ENCODE results near the gene MAD1L1.

MAD1L1 gene

DNA sequence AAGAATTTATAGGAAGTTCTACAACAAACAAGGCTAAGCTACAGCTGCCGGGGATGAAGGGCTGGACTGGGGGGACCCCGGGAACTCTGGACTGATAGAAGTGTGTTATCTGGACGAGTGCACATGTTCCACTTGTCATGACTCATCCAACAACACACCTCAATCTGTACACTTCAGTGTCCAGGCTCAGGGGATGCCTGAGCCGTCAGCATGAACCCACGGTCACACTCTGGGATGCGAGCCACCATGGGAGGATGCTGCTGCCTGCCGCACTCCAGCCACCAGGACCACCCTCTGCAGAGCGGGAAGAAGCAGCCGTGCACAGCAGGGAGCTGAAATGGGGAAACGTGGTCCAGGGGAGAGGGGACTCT is 67.5 kb downstream of the MAD1L1 start:
- TF ChIP-seq, protein P1, sequence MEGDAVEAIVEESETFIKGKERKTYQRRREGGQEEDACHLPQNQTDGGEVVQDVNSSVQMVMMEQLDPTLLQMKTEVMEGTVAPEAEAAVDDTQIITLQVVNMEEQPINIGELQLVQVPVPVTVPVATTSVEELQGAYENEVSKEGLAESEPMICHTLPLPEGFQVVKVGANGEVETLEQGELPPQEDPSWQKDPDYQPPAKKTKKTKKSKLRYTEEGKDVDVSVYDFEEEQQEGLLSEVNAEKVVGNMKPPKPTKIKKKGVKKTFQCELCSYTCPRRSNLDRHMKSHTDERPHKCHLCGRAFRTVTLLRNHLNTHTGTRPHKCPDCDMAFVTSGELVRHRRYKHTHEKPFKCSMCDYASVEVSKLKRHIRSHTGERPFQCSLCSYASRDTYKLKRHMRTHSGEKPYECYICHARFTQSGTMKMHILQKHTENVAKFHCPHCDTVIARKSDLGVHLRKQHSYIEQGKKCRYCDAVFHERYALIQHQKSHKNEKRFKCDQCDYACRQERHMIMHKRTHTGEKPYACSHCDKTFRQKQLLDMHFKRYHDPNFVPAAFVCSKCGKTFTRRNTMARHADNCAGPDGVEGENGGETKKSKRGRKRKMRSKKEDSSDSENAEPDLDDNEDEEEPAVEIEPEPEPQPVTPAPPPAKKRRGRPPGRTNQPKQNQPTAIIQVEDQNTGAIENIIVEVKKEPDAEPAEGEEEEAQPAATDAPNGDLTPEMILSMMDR (IDR thresholded peaks at IDR 0.05), result no peak

DNA sequence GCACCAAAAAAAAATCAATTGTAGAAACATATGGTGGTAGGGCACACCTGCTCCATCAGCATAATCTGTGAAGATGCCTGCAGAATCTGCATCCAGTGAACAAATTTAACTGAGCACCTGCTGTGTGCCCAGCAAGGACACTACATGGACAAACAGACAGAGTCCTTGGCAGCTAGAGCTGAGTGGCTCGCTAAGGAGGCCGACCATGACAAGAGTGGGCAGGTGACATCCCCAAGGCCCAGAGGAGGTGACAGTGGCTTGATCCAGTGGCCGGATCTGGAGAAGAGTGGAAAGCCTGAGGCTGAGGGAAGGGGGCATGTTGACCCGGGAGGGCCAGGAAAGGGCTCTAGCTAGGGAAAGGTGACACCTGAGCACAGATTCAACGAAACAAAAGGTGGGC is 68.1 kb downstream of the MAD1L1 start:
- TF ChIP-seq, protein P1 (IDR thresholded peaks at IDR 0.05), result no peak

DNA sequence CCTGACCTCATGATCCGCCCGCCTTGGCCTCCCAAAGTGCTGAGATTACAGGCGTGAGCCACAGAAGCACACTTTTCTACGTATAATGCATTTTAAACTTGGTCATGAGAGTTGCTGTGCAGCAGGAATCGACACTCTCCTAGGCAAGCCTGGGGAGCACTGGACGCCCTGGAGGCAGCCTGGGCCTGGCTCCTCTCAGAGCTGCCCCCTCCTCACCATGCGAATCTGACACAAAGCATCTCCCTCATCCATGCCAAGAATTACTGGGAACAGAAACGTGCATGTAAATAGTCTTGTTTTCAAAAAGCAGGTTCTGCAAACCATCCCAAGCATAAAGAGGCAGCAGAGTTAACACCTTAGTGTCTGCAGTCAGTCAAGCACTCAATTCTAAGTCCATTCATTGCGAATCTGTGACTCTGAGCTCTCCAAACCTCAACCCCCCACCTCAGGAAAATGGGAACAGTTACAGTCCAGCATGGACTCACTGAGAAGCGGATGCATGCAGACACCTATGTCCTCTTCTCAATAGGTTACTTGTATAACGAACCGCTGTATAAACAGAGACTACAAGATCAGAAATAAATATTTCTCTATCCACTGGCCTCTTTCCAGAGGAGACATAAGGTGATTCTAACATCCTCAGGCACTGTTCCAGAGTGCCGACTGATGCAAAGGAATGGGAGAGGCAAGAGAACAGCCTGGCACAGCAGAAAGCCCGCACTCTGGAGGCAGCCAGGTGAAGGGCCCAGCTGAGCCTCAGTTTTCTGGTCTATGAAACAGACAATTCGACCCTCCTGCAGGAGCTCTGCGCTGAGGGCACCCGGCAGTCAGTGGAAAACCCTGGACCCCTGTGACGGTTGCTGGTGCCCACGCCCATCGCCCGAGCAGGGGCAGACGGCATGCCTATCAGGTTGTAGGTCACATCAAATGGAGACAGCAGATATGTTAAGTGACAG is 68.9 kb downstream of the MAD1L1 start:
- TF ChIP-seq, protein P1 (IDR thresholded peaks at IDR 0.05), result no peak; the same call in 1 of the 2 replicates

DNA sequence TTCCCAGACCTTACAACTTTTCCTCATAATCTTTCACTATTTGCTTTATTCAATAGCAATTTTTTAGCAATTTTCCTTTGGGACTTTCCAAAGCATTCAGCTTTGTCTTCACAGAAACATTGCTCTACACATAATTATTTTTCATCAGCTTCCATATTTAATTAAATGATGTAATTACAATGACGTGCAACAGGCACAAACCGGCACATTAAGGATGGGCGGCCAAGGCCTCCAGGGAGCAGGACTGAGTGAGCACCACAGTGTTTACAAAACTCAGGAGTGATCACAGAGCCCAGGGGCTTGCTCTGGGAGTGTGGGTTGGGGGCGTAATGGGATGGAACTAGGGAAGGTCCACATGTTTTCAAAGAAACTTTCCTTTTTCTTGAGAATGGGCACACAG is 69.8 kb downstream of the MAD1L1 start:
- TF ChIP-seq, protein P1 (IDR thresholded peaks at IDR 0.05), result no peak

DNA sequence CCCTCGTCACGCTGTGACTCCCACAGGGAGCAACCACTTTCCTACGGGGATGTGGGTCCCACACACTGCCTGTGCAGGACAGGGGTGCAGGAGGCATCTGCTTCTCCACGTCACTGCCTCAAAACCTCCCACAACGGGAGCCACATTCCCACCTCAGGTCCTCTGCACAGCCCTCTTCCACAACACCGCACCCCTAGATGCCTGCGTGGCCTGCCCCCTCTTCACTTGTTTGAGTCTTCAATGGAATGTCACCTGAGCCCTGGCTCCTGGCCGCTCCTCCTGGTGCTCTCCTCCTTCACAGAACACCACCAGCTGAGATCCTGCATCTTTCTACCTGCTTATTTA is 73.6 kb downstream of the MAD1L1 start:
- TF ChIP-seq, protein P1 (IDR thresholded peaks at IDR 0.05), result no peak

DNA sequence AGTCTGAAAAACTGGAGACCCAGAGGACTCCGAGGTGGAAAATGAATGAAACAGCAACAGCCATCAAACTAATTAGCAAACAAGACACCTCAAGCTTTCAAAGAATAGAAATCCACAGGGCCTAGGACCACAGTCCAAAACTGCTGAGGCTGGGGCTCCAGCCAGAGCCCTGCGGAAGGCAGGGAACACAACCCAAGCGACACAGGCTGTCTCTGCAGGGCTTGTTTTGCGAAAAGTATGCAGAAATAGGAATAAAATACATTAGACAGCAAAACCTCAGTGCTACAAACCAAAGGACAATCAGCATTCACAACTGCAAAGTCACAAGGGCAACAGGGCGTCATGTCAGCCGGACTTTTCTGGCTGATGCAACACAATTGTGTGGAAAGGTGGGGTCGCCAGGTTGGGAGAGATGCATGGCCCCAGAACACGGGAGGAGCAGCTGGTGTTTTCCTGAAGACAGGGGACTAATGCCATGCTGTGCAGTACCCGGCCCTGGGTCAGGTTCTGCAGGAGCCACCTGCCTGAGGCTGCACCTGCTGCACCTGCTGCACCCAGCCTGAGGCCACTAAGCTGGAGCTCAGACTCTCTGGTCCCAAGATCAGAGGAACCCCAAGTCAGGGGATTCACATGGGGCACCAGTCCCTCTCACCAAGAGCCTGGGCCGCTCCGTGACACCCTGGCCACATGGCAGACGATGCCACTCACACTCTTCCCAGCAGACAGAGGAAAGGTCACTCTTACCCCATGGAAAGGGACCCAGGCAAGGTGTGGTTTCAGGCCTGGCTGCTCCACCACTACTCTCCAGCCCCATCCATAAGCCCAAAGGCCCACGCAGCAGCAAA is 74.2 kb downstream of the MAD1L1 start:
- TF ChIP-seq, protein P1 (IDR thresholded peaks at IDR 0.05), result no peak

DNA sequence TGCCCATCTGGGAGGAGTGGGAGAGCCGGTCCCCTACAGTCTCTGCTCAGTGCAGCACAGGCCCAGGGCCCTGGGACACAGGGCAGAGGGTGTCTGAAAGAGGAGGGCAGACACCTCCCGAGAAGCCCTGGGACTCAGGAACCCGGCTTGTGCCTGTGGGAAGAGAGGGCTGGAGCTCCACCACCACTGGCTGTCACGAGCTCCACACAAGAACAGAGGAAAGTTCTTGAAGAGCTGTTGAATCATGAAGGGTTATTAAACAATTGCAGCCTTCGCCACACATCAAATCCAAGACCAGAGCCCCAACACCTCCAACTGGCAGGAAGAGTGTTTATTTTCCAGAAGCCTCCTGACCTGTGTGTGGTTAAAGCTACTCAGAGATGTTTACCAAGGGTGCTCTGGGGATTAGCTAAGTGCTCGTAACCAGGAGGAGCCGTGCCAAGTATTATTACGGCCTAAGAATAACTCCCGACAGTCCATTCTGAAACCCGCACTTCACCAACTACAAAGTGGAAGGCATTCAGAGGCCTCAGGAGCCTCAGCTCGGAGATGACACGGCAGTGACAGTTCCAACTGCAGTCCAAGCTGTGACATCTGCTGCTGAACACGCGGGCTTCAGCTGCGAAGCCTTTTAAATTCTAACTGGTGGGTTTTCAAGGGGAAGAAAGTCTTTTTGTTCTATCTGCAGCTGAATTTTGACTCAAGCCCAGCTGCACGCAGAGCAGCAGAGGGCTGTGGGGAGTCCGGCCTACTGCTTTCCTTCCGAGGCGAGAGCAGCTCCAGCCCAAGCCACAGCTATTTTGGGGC is 75.1 kb downstream of the MAD1L1 start:
- TF ChIP-seq, protein P1 (IDR thresholded peaks at IDR 0.05), result no peak

Data from LNCAP (cell line).